Astrocyte of the cerebellum (primary cell): ENCODE data around the gene SHLD1.

Experiments
- DNase-seq: peaks from one replicate; pipeline ENCODE4 v3.0.0-alpha.2; 2011; ENCODE audit warnings: low read depth
- H3K4me3 ChIP-seq: 2 replicates; pipeline ENCODE4 v1.5.1; 2011; ENCODE audit warnings: mild to moderate bottlenecking, low read depth, low read length, moderate library complexity
- CTCF ChIP-seq: IDR thresholded peaks from 2 replicates; pipeline ENCODE4 v1.5.1; 2012; ENCODE audit warnings: low read length, low read depth, moderate library complexity, mild to moderate bottlenecking; ENCODE audit errors: missing control alignments
- in situ Hi-C: cut with HindIII; loops from 2 replicates; pipeline ENCODE4 v1.10.0; 2017; ENCODE audit warnings: low sequenced_read_pairs

Gene SHLD1

GRCh38 chr20:5810800-5811422 lies 60.7 kb downstream of the SHLD1 start:
- in situ Hi-C loops = no loop called here
- no peak for TF ChIP-seq CTCF
- no peak for DNase-seq
- no peak overlapping the region for H3K4me3 ChIP-seq

GRCh38 chr20:5811746-5812145 lies 61.5 kb downstream of the SHLD1 start:
- TF ChIP-seq CTCF = no peak
- DNase-seq = no peak
- H3K4me3 ChIP-seq = no peak overlapping the region
- in situ Hi-C loops = no loop called here

- no peak for DNase-seq
- in situ Hi-C loops = no loop called here
- no peak overlapping the region for H3K4me3 ChIP-seq
- TF ChIP-seq CTCF = no peak
Observed at GRCh38 chr20:5818346-5818681, 68.1 kb downstream of the SHLD1 start.

- H3K4me3 ChIP-seq = no peak overlapping the region
- in situ Hi-C loops = no loop called here
- no peak for TF ChIP-seq CTCF
- DNase-seq = no peak
Observed at GRCh38 chr20:5820738-5821137, 70.5 kb downstream of the SHLD1 start.

GRCh38 chr20:5821627-5822215 lies 71.5 kb downstream of the SHLD1 start:
- DNase-seq = no peak
- no peak overlapping the region for H3K4me3 ChIP-seq
- TF ChIP-seq CTCF = no peak
- in situ Hi-C loops = no loop called here

- no peak for DNase-seq
- in situ Hi-C loops = no loop called here
- TF ChIP-seq CTCF = no peak
- no peak overlapping the region for H3K4me3 ChIP-seq
Observed at GRCh38 chr20:5822569-5822968, 72.4 kb downstream of the SHLD1 start.
